Lower lobe of right lung (tissue), 2 donors: ENCODE data around the gene RMC1. TPM values are rescaled to one million over a fixed set of nuclear protein-coding genes. Genes with fewer than 3 reads are reported as not detected.

Experiments
- ATAC-seq, 2 donors: fragments of 200-7000 bp; cut with Tn5 transposase; one replicate each; pipeline ENCODE4 v1.9.1; 2020 to 2022; ENCODE audit warnings: mild to moderate bottlenecking in 2 of 2, moderate library complexity in 2 of 2
- DNase-seq: peaks from one replicate; pipeline ENCODE4 v3.0.0-alpha.2; 2020
- H3K27ac ChIP-seq: fragments of 200-600 bp; one replicate; pipeline ENCODE4 v1.8.0; 2022
- H3K27me3 ChIP-seq: fragments of 200-600 bp; one replicate; pipeline ENCODE4 v1.8.0; 2022; ENCODE audit warnings: low read depth
- H3K36me3 ChIP-seq: fragments of 200-600 bp; one replicate; pipeline ENCODE4 v1.8.0; 2022; ENCODE audit warnings: mild to moderate bottlenecking
- H3K4me1 ChIP-seq: fragments of 200-600 bp; one replicate; pipeline ENCODE4 v1.8.0; 2022
- H3K4me3 ChIP-seq: fragments of 200-600 bp; one replicate; pipeline ENCODE4 v1.8.0; 2022; ENCODE audit warnings: mild to moderate bottlenecking
- H3K9me3 ChIP-seq: fragments of 200-600 bp; one replicate; pipeline ENCODE4 v1.8.0; 2022
- CTCF ChIP-seq: fragments of 200-600 bp; IDR thresholded peaks from one replicate; pipeline ENCODE4 v1.8.0; 2022; ENCODE audit warnings: antibody characterized with exemption, mild to moderate bottlenecking
- intact Hi-C: fragments of 100-400 bp; cut with DNase I; formaldehyde crosslinking; loops from one replicate; pipeline ENCODE4 v1.11.0; 2022
- total RNA-seq: library from RNA; stranded (reverse); fragmentation: NEBNext Ultra II Directional; extraction: Animal tissue kit (Norgen Biotek cat#: 25700); gene quantifications from one replicate; pipeline ENCODE4 v1.2.1, GENCODE V29; 2021
- donor health status: DM: no; HTN: yes; CAD: no; lungs with severe emphysema.

The RMC1 gene
- total RNA-seq, 1 donor from 2014 or later, result 34.2 TPM

- DNase-seq (no peak), ATAC-seq (no peak)
- Histone ChIP-seq H3K9me3 (no peaks in the 10 kb centered on the region), H3K27ac (no peak overlapping the region), H3K27me3 (no peaks in the 10 kb centered on the region), H3K36me3 (peaks cover 41% of the 10 kb centered on the region), H3K4me3 (no peak overlapping the region), H3K4me1 (peaks cover 55% of the 10 kb centered on the region)
- intact Hi-C loops, result no loop called here
- no peak for TF ChIP-seq CTCF
Measured at GRCh38 chr18:23460285-23461273, 42.7 kb upstream of the RMC1 start.

GRCh38 chr18:23462876-23463275, 40.4 kb upstream of the RMC1 start:
- intact Hi-C loops, result no loop called here
- H3K4me1 ChIP-seq, result peaks cover 35% of the 10 kb centered on the region
- no peak for TF ChIP-seq CTCF

GRCh38 chr18:23468753-23469459, 34.4 kb upstream of the RMC1 start:
- intact Hi-C loops, result no loop called here
- ATAC-seq, result no peak
- peaks cover 98% of the 10 kb centered on the region for H3K36me3 ChIP-seq
- no peaks in the 10 kb centered on the region for H3K4me1 ChIP-seq
- H3K4me3 ChIP-seq, result no peak overlapping the region
- no peak overlapping the region for H3K27ac ChIP-seq
- H3K9me3 ChIP-seq, result no peaks in the 10 kb centered on the region
- H3K27me3 ChIP-seq, result no peaks in the 10 kb centered on the region
- no peak for TF ChIP-seq CTCF
- no peak for DNase-seq

More at GRCh38 chr18:23462876-23463275, 40.4 kb upstream of the RMC1 start:
- Histone ChIP-seq H3K36me3 (peaks cover 64% of the 10 kb centered on the region), H3K9me3 (no peaks in the 10 kb centered on the region), H3K27me3 (no peaks in the 10 kb centered on the region), H3K4me3 (no peak overlapping the region), H3K27ac (no peak overlapping the region)
- ATAC-seq (no peak), DNase-seq (no peak)

- intact Hi-C loops, result no loop called here
- no peak for TF ChIP-seq CTCF
- no peaks in the 10 kb centered on the region for H3K4me1 ChIP-seq
- ATAC-seq (no peak), DNase-seq (no peak)
- no peaks in the 10 kb centered on the region for H3K9me3 ChIP-seq
- peaks cover 98% of the 10 kb centered on the region for H3K36me3 ChIP-seq
- no peak overlapping the region for H3K4me3 ChIP-seq
- no peak overlapping the region for H3K27ac ChIP-seq
- H3K27me3 ChIP-seq, result no peaks in the 10 kb centered on the region
Measured at GRCh38 chr18:23470620-23471387, 32.5 kb upstream of the RMC1 start.

GRCh38 chr18:23471486-23471885, 31.8 kb upstream of the RMC1 start:
- ATAC-seq (peak in 1 of 2 donors; percentile 43), DNase-seq (no peak)
- no peak for TF ChIP-seq CTCF
- no peak overlapping the region for H3K4me3 ChIP-seq
- H3K27ac ChIP-seq, result no peak overlapping the region
- H3K36me3 ChIP-seq, result peaks cover 98% of the 10 kb centered on the region
- intact Hi-C loops, result no loop called here
- H3K27me3 ChIP-seq, result no peaks in the 10 kb centered on the region
- H3K4me1 ChIP-seq, result no peaks in the 10 kb centered on the region
- H3K9me3 ChIP-seq, result no peaks in the 10 kb centered on the region
